GM12801 (cell line): Measurements from ENCODE around the gene KLK5.

ENCODE experiments used
- CTCF ChIP-seq: IDR thresholded peaks from one replicate; pipeline ENCODE4 v1.5.1; 2011; ENCODE audit warnings: control low read depth; ENCODE audit not compliant: insufficient read length; ENCODE audit errors: extremely low read depth

The KLK5 gene

GRCh38 chr19:50952910-50953309 lies at the start of gene KLK5:
Gene KLK5, minus strand, starts transcription at chr19:50953038. Its CDS starts 381 bp downstream, at chr19:50952657.
- TF ChIP-seq CTCF: no peak

- TF ChIP-seq CTCF: no peak
Measured at GRCh38 chr19:51002089-51002532, 49.3 kb upstream of the KLK5 start.

- no peak for TF ChIP-seq CTCF
Measured at GRCh38 chr19:51001515-51001914, 48.7 kb upstream of the KLK5 start, which contains the start of gene KLK8. Gene KLK8, minus strand, starts transcription at chr19:51001604. Its CDS starts 437 bp downstream, at chr19:51001167.

- TF ChIP-seq CTCF: no peak
Measured at GRCh38 chr19:51000981-51001380, 48.1 kb upstream of the KLK5 start.

- TF ChIP-seq CTCF: no peak
Measured at GRCh38 chr19:51000426-51000825, 47.6 kb upstream of the KLK5 start.

GRCh38 chr19:50998686-50999085 lies 45.8 kb upstream of the KLK5 start:
- TF ChIP-seq CTCF: no peak

- TF ChIP-seq CTCF: no peak
Measured at GRCh38 chr19:50998061-50998460, 45.2 kb upstream of the KLK5 start.
